Prostate gland (tissue), 2 donors: Measurements from ENCODE around the gene CSNK1G2.

Experiments used
- CTCF ChIP-seq, 4 experiments: fragments of 200-600 bp in 2 of 4; fragments of 450-650 bp in 2 of 4; sonication (generic) in 2 of 4; IDR thresholded peaks; 1 replicate in 3 of 4; 2 replicates in 1 of 4; pipeline ENCODE4 v1.5.1; 2016 to 2019; ENCODE audit warnings: antibody characterized with exemption in 4 of 4, mild to moderate bottlenecking in 2 of 4, moderate library complexity in 2 of 4
- POLR2A ChIP-seq: fragments of 450-650 bp; IDR thresholded peaks from one replicate; pipeline ENCODE4 v1.6.1; 2016; ENCODE audit warnings: antibody characterized with exemption, mild to moderate bottlenecking

GRCh38 chr19:1917146-1917545 is 23.8 kb upstream of the CSNK1G2 start:
- TF ChIP-seq CTCF (IDR thresholded peaks at IDR 0.05) (no peak), POLR2A (no peak)
